GM23338 (cell line): Measurements from ENCODE around the gene TFF2. TPM values are rescaled to one million over a fixed set of nuclear protein-coding genes. Genes with fewer than 3 reads are reported as not detected.

Experiments
- ATAC-seq: fragments of 200-7000 bp; cut with Tn5 transposase; 3 replicates; pipeline ENCODE4 v1.9.1; 2020
- DNase-seq: peaks from one replicate; pipeline ENCODE4 v3.0.0-alpha.2; 2015; ENCODE audit warnings: low spot score
- H2AFZ ChIP-seq: fragments of 200-600 bp; sonication (generic); 2 replicates; pipeline ENCODE4 v1.8.0; 2016; ENCODE audit warnings: antibody characterized with exemption, mild to moderate bottlenecking, moderate library complexity
- H3F3A ChIP-seq: fragments of 200-600 bp; sonication (generic); replicated peaks from 2 replicates; pipeline ENCODE4 v1.8.0; 2017; ENCODE audit warnings: antibody characterized with exemption, mixed run types, low read depth
- H3K27ac ChIP-seq: fragments of 200-600 bp; sonication (generic); 2 replicates; pipeline ENCODE4 v1.6.1; 2016; ENCODE audit warnings: low read depth
- H3K27me3 ChIP-seq: fragments of 200-600 bp; sonication (generic); 2 replicates; pipeline ENCODE4 v1.8.0; 2016; ENCODE audit warnings: mild to moderate bottlenecking, mixed run types, moderate library complexity; ENCODE audit not compliant: insufficient read depth
- H3K36me3 ChIP-seq: fragments of 200-600 bp; sonication (generic); 2 replicates; pipeline ENCODE4 v1.8.0; 2016; ENCODE audit warnings: mild to moderate bottlenecking; ENCODE audit not compliant: insufficient read depth
- H3K4me1 ChIP-seq: fragments of 200-600 bp; sonication (generic); 2 replicates; pipeline ENCODE4 v1.8.0; 2016; ENCODE audit warnings: mild to moderate bottlenecking, moderate library complexity; ENCODE audit not compliant: insufficient read depth
- H3K4me2 ChIP-seq: fragments of 200-600 bp; sonication (generic); 2 replicates; pipeline ENCODE4 v1.7.1; 2017; ENCODE audit warnings: mixed run types
- H3K4me3 ChIP-seq: fragments of 200-600 bp; sonication (generic); 2 replicates; pipeline ENCODE4 v1.6.1; 2016; ENCODE audit warnings: mixed run types
- H3K79me2 ChIP-seq: fragments of 200-600 bp; sonication (generic); replicated peaks from 2 replicates; pipeline ENCODE4 v1.8.0; 2017; ENCODE audit warnings: mild to moderate bottlenecking; ENCODE audit not compliant: insufficient read depth
- H3K9me2 ChIP-seq: fragments of 200-600 bp; sonication (generic); 2 replicates; pipeline ENCODE4 v1.8.0; 2017; ENCODE audit not compliant: insufficient read depth
- H4K20me1 ChIP-seq: fragments of 200-600 bp; sonication (generic); replicated peaks from 2 replicates; pipeline ENCODE4 v1.8.0; 2017; ENCODE audit warnings: mild to moderate bottlenecking; ENCODE audit not compliant: insufficient read depth
- H3K27ac Mint-ChIP-seq: 2 replicates; pipeline ENCODE4 v1.8.0; 2020; ENCODE audit warnings: inconsistent platforms, mild to moderate bottlenecking, moderate library complexity, mixed read lengths
- H3K27me3 Mint-ChIP-seq: 3 replicates; pipeline ENCODE4 v1.8.0; 2022; ENCODE audit warnings: low read depth, mild to moderate bottlenecking, moderate library complexity, mixed read lengths, inconsistent platforms; ENCODE audit not compliant: insufficient read depth, poor library complexity
- H3K36me3 Mint-ChIP-seq: 3 replicates; pipeline ENCODE4 v1.8.0; 2021; ENCODE audit warnings: low read depth, mild to moderate bottlenecking, inconsistent platforms, moderate library complexity, mixed read lengths
- H3K4me1 Mint-ChIP-seq: 3 replicates; pipeline ENCODE4 v1.8.0; 2020; ENCODE audit warnings: mild to moderate bottlenecking, inconsistent platforms, mixed read lengths
- H3K4me3 Mint-ChIP-seq: 3 replicates; pipeline ENCODE4 v1.8.0; 2021; ENCODE audit warnings: moderate library complexity, mild to moderate bottlenecking, inconsistent platforms, mixed read lengths
- H3K9me3 Mint-ChIP-seq: 3 replicates; pipeline ENCODE4 v1.8.0; 2020; ENCODE audit warnings: moderate library complexity, mild to moderate bottlenecking, inconsistent platforms, mixed read lengths
- ETS1 ChIP-seq: IDR thresholded peaks from 2 replicates; pipeline ENCODE4 v1.6.1; 2016; ENCODE audit warnings: antibody characterized with exemption
- EZH2 ChIP-seq: fragments of 200-600 bp; sonication (generic); IDR thresholded peaks from one replicate; pipeline ENCODE4 v1.8.0; 2017; ENCODE audit warnings: antibody characterized with exemption, mild to moderate bottlenecking, low read depth; ENCODE audit not compliant: unreplicated experiment
- POLR2AphosphoS5 ChIP-seq: IDR thresholded peaks from 2 replicates; pipeline ENCODE4 v1.6.1; 2016; ENCODE audit warnings: antibody characterized with exemption, low read depth
- REST ChIP-seq: IDR thresholded peaks from one replicate; pipeline ENCODE4 v1.6.1; 2018; ENCODE audit warnings: antibody characterized with exemption; ENCODE audit not compliant: unreplicated experiment
- ZNF114 ChIP-seq: fragments of 250-450 bp; sonication (Bioruptor Pico); IDR thresholded peaks from 2 replicates; pipeline ENCODE4 v1.5.0; 2020; ENCODE audit warnings: mild to moderate bottlenecking, moderate library complexity
- polyA plus RNA-seq: library from polyadenylated mRNA; unstranded; fragments of >200 nt; fragmentation: Nextera tagmentation; extraction: Ambion mirVana; gene quantifications from 2 replicates; pipeline ENCODE4 v1.2.1, GENCODE V29; 2016
- total RNA-seq: library from RNA; depleted of rRNA; stranded (reverse); fragments of >200 nt; shearing (Covaris generic); gene quantifications from 2 replicates; pipeline ENCODE4 v1.2.3, GENCODE V29; 2014
- TF ChIP-seq, protein P1 (sequence below), 2 experiments: fragments of 200-600 bp in 1 of 2; sonication (generic) in 1 of 2; conservative IDR thresholded peaks; 2 replicates each; pipeline versions ENCODE4 v1.5.1 to v1.6.1; 2016 to 2017; ENCODE audit warnings: antibody characterized with exemption in 2 of 2, low read depth in 2 of 2, mild to moderate bottlenecking in 2 of 2, moderate library complexity in 1 of 2
- TF ChIP-seq, protein P2 (sequence below): fragments of 250-450 bp; sonication (Bioruptor Pico); IDR thresholded peaks from 2 replicates; pipeline ENCODE4 v1.5.0; 2020; ENCODE audit warnings: mild to moderate bottlenecking, moderate library complexity

The TFF2 gene
- total and polyA plus RNA-seq, 2 experiments from 2014 or later = not detected

DNA sequence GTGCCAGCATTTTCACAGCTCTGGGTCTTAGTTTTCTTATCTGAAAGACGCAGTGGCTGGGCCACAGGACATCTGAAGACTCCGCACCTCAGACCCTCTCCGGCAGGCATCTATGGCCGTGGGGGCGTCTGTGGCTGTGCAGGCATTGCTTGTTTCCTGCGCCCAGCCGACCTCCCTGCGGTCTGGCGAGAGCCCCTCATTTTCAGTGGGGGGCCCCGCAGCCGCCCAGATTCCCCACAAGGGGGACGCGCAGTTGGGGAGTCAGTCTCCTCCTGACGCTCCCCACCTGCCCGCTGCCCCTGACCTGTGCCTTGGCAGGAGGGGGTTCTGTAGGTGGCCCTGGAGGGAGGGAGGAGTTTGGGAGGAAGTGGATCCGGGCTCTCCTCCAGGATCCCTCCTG lies 19.0 kb upstream of the TFF2 start:
- no peak for TF ChIP-seq ZNF114 (CRISPR knock-in tag)
- TF ChIP-seq, protein P1, sequence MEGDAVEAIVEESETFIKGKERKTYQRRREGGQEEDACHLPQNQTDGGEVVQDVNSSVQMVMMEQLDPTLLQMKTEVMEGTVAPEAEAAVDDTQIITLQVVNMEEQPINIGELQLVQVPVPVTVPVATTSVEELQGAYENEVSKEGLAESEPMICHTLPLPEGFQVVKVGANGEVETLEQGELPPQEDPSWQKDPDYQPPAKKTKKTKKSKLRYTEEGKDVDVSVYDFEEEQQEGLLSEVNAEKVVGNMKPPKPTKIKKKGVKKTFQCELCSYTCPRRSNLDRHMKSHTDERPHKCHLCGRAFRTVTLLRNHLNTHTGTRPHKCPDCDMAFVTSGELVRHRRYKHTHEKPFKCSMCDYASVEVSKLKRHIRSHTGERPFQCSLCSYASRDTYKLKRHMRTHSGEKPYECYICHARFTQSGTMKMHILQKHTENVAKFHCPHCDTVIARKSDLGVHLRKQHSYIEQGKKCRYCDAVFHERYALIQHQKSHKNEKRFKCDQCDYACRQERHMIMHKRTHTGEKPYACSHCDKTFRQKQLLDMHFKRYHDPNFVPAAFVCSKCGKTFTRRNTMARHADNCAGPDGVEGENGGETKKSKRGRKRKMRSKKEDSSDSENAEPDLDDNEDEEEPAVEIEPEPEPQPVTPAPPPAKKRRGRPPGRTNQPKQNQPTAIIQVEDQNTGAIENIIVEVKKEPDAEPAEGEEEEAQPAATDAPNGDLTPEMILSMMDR (conservative IDR thresholded peaks at IDR 0.05; ENCODE audit: low read depth in 2 of 2) = peak; percentile 19 to 37; a peak in 3 of 4 replicates
- H3K4me3 ChIP-seq = no peak overlapping the region
- peaks cover 6% of the 10 kb centered on the region for H3K27me3 Mint-ChIP-seq
- H3K27ac Mint-ChIP-seq = no peak overlapping the region
- no peaks in the 10 kb centered on the region for H3K27me3 ChIP-seq
- H3K36me3 Mint-ChIP-seq = no peaks in the 10 kb centered on the region
- no peaks in the 10 kb centered on the region for H4K20me1 ChIP-seq
- H3K4me1 Mint-ChIP-seq = peaks cover 11% of the 10 kb centered on the region
- no peaks in the 10 kb centered on the region for H3K9me2 ChIP-seq
- no peaks in the 10 kb centered on the region for H3K79me2 ChIP-seq
- DNase-seq = peak; percentile 63
- H3K4me3 Mint-ChIP-seq = no peak overlapping the region
- H3F3A ChIP-seq = no peaks in the 10 kb centered on the region
- peak overlapping the region; percentile 81 for H2AFZ ChIP-seq
- no peaks in the 10 kb centered on the region for H3K36me3 ChIP-seq
- no peaks in the 10 kb centered on the region for H3K4me1 ChIP-seq
- no peaks in the 10 kb centered on the region for H3K9me3 Mint-ChIP-seq
- no peak overlapping the region for H3K4me2 ChIP-seq
- no peak overlapping the region for H3K27ac ChIP-seq
- ATAC-seq = peak; percentile 64

- no peaks in the 10 kb centered on the region for H3F3A ChIP-seq
- no peak overlapping the region for H3K4me3 ChIP-seq
- H3K9me3 Mint-ChIP-seq = no peaks in the 10 kb centered on the region
- peaks cover 11% of the 10 kb centered on the region for H3K4me1 Mint-ChIP-seq
- DNase-seq = no peak
- H3K9me2 ChIP-seq = no peaks in the 10 kb centered on the region
- H3K4me3 Mint-ChIP-seq = no peak overlapping the region
- no peaks in the 10 kb centered on the region for H3K79me2 ChIP-seq
- no peak overlapping the region for H3K4me2 ChIP-seq
- ATAC-seq = no peak
- no peak overlapping the region for H2AFZ ChIP-seq
- no peaks in the 10 kb centered on the region for H3K36me3 Mint-ChIP-seq
- no peaks in the 10 kb centered on the region for H4K20me1 ChIP-seq
- no peaks in the 10 kb centered on the region for H3K36me3 ChIP-seq
- H3K27me3 ChIP-seq = no peaks in the 10 kb centered on the region
- peaks cover 7% of the 10 kb centered on the region for H3K27me3 Mint-ChIP-seq
- H3K27ac ChIP-seq = no peak overlapping the region
- H3K4me1 ChIP-seq = no peaks in the 10 kb centered on the region
- no peak overlapping the region for H3K27ac Mint-ChIP-seq
- no peak for TF ChIP-seq EZH2
- TF ChIP-seq, protein P2, sequence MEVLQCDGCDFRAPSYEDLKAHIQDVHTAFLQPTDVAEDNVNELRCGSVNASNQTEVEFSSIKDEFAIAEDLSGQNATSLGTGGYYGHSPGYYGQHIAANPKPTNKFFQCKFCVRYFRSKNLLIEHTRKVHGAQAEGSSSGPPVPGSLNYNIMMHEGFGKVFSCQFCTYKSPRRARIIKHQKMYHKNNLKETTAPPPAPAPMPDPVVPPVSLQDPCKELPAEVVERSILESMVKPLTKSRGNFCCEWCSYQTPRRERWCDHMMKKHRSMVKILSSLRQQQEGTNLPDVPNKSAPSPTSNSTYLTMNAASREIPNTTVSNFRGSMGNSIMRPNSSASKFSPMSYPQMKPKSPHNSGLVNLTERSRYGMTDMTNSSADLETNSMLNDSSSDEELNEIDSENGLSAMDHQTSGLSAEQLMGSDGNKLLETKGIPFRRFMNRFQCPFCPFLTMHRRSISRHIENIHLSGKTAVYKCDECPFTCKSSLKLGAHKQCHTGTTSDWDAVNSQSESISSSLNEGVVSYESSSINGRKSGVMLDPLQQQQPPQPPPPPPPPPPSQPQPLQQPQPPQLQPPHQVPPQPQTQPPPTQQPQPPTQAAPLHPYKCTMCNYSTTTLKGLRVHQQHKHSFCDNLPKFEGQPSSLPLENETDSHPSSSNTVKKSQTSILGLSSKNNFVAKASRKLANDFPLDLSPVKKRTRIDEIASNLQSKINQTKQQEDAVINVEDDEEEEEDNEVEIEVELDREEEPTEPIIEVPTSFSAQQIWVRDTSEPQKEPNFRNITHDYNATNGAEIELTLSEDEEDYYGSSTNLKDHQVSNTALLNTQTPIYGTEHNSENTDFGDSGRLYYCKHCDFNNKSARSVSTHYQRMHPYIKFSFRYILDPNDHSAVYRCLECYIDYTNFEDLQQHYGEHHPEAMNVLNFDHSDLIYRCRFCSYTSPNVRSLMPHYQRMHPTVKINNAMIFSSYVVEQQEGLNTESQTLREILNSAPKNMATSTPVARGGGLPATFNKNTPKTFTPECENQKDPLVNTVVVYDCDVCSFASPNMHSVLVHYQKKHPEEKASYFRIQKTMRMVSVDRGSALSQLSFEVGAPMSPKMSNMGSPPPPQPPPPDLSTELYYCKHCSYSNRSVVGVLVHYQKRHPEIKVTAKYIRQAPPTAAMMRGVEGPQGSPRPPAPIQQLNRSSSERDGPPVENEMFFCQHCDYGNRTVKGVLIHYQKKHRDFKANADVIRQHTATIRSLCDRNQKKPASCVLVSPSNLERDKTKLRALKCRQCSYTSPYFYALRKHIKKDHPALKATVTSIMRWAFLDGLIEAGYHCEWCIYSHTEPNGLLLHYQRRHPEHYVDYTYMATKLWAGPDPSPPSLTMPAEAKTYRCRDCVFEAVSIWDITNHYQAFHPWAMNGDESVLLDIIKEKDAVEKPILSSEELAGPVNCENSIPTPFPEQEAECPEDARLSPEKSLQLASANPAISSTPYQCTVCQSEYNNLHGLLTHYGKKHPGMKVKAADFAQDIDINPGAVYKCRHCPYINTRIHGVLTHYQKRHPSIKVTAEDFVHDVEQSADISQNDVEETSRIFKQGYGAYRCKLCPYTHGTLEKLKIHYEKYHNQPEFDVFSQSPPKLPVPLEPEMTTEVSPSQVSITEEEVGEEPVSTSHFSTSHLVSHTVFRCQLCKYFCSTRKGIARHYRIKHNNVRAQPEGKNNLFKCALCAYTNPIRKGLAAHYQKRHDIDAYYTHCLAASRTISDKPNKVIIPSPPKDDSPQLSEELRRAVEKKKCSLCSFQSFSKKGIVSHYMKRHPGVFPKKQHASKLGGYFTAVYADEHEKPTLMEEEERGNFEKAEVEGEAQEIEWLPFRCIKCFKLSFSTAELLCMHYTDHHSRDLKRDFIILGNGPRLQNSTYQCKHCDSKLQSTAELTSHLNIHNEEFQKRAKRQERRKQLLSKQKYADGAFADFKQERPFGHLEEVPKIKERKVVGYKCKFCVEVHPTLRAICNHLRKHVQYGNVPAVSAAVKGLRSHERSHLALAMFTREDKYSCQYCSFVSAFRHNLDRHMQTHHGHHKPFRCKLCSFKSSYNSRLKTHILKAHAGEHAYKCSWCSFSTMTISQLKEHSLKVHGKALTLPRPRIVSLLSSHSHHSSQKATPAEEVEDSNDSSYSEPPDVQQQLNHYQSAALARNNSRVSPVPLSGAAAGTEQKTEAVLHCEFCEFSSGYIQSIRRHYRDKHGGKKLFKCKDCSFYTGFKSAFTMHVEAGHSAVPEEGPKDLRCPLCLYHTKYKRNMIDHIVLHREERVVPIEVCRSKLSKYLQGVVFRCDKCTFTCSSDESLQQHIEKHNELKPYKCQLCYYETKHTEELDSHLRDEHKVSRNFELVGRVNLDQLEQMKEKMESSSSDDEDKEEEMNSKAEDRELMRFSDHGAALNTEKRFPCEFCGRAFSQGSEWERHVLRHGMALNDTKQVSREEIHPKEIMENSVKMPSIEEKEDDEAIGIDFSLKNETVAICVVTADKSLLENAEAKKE (CRISPR knock-in tag) = no peak
- TF ChIP-seq POLR2AphosphoS5 = no peak
- TF ChIP-seq ETS1 = no peak
- no peak for TF ChIP-seq REST
- no peak for TF ChIP-seq ZNF114 (CRISPR knock-in tag)
These were observed 16.8 kb upstream of the TFF2 start for GRCh38 chr21:42367367-42368165.
